WTC11 (cell line): ENCODE measurements around the gene HDHD2.

Experiments
- TF ChIP-seq, protein P1 (sequence below): fragments of 200-600 bp; IDR thresholded peaks from 2 replicates; pipeline ENCODE4 v1.8.0; 2022; ENCODE audit warnings: antibody characterized with exemption
- TF ChIP-seq, protein P2 (sequence below): sonication (generic); formaldehyde crosslinking; IDR thresholded peaks from 2 replicates; pipeline ENCODE4 v1.8.1; 2022; ENCODE audit warnings: low read depth, mild to moderate bottlenecking, moderate library complexity, missing genetic modification reagents, borderline replicate concordance

DNA sequence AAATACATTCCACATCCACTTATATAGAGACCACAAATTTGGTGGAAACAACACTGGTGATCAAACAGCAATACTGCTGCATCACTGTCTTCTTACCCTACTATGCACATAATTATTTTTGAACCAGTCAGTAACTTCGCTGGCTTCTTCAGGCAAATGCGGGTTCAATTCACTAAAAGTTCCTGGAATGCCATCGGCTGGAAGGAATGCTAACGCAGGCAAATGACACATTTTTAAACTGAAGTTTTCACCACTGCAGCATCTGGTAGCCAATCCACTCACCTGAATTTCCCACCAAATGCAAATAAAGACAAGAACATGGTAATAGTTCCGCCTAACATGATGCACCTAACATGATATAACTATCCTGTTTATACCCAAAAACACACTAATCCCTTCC lies 10.0 kb upstream of the HDHD2 start:
- TF ChIP-seq, protein P1, sequence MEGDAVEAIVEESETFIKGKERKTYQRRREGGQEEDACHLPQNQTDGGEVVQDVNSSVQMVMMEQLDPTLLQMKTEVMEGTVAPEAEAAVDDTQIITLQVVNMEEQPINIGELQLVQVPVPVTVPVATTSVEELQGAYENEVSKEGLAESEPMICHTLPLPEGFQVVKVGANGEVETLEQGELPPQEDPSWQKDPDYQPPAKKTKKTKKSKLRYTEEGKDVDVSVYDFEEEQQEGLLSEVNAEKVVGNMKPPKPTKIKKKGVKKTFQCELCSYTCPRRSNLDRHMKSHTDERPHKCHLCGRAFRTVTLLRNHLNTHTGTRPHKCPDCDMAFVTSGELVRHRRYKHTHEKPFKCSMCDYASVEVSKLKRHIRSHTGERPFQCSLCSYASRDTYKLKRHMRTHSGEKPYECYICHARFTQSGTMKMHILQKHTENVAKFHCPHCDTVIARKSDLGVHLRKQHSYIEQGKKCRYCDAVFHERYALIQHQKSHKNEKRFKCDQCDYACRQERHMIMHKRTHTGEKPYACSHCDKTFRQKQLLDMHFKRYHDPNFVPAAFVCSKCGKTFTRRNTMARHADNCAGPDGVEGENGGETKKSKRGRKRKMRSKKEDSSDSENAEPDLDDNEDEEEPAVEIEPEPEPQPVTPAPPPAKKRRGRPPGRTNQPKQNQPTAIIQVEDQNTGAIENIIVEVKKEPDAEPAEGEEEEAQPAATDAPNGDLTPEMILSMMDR = no peak
- TF ChIP-seq, protein P2, sequence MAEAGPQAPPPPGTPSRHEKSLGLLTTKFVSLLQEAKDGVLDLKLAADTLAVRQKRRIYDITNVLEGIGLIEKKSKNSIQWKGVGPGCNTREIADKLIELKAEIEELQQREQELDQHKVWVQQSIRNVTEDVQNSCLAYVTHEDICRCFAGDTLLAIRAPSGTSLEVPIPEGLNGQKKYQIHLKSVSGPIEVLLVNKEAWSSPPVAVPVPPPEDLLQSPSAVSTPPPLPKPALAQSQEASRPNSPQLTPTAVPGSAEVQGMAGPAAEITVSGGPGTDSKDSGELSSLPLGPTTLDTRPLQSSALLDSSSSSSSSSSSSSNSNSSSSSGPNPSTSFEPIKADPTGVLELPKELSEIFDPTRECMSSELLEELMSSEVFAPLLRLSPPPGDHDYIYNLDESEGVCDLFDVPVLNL (CRISPR knock-in tag) = no peak
